Daoy (cell line): ENCODE results near the gene F2RL2. TPM values are rescaled to one million over a fixed set of nuclear protein-coding genes. Genes with fewer than 3 reads are reported as not detected.

Experiments
- DNase-seq: peaks from one replicate; pipeline ENCODE4 v3.0.0-alpha.2; 2015; ENCODE audit warnings: low read depth
- total RNA-seq: library from RNA; depleted of rRNA; stranded (reverse); fragments of >200 nt; shearing (Covaris generic); gene quantifications from 2 replicates; pipeline ENCODE4 v1.2.3, GENCODE V29; 2014; rRNA removed

The F2RL2 gene
- total RNA-seq, 1 experiment from 2014 or later, result 1.5 TPM

DNA sequence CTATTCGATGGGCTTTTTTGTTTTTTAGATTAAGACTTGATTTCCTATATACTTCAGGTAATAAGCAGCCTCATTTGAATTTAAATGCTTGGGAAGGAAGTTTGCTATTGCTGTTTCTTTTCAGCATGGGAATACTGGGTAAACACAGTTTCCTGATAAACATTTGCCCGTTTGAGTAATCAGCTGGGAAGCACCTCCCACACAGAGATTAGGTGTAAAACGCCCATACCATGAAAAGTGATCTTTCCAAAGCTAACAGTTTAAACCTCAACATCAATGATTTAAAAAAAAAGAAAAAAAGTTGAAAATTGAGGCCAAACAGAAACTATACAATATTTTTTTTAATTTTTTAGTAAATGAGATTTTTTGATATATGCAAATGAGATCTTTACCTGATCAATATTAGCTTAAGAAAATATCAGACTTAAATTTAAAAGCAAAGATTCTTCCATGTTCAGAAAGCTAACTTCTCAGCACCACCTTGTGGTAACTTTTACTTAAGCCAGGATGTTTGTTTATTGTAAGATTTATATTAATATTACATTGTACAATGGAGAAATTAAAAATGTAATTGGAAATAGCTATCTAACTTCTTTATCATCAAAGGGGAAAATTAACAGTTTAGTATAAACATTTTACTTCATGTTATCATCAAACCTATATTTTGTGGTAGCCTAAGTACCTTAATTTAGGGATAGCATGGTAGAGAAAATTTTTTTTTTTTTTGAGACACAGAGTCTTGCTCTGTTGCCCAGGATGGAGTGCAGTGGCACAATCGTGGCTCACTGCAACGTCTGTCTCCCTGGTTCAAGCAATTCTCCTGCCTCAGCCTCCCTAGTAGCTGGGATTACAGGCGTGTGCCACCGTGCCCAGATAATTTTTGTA, 39.8 kb downstream of the F2RL2 start:
- DNase-seq, result no peak

DNA sequence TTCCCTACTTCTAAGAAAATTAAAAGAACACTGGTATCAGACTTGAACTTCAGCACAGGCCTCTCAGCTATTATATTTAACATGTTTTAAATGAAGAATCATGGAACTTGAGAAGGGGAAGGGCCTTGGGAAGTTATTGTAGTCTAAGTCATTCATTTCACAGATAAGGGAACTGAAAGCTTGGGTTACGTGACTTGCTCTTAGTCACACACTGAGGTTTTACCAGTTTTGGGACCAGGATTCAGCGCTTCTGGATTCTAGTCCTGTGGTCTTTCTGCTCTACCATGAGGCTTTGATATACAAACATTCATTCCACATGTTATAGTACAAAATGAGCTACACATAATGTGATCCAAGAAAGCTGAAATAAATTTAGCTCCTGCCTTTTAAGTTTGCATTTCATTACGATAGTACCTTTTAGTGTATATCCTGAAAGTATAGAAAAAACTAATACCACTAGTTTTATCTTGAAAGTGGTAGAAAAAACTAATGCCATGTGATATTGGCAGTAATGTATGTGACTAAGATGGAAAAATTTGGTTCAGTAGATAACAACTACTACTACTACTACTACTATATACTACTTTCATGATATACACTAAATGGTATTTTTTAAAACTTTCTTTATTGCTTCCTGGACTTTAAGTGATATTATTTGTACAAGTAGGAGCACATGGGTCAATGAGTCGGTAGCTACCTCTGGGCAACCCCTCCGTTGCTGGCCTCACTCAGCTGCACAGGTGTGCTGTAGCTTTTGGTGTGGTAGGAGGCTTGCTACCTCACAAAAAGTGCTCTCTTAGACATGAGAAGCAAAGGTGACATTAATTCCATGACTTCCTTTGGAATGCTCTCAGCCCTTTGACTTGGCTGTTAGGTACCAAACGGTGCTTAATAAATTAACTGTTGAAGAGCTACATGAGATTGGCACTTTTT, 40.7 kb downstream of the F2RL2 start:
- peak; percentile 83 for DNase-seq

DNA sequence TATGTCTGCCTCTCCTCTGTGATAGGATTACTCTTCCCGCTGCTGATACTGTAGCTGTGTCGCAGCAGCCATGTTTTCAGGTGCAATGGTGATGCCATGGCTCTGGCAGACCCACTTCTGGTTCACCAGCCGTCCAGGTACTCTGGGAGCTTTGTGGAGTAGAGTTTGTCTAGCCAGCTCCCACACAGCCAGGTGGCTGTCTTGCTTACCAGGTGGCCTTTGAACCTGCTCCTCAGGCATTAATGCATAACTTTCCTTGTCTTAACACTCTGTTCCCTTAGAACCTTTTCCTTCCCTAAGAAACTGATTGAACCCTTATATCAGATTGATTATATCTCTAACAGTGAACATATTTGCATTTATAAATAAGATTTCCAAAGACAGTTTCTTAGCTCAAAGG, 42.2 kb downstream of the F2RL2 start:
- DNase-seq, result no peak

DNA sequence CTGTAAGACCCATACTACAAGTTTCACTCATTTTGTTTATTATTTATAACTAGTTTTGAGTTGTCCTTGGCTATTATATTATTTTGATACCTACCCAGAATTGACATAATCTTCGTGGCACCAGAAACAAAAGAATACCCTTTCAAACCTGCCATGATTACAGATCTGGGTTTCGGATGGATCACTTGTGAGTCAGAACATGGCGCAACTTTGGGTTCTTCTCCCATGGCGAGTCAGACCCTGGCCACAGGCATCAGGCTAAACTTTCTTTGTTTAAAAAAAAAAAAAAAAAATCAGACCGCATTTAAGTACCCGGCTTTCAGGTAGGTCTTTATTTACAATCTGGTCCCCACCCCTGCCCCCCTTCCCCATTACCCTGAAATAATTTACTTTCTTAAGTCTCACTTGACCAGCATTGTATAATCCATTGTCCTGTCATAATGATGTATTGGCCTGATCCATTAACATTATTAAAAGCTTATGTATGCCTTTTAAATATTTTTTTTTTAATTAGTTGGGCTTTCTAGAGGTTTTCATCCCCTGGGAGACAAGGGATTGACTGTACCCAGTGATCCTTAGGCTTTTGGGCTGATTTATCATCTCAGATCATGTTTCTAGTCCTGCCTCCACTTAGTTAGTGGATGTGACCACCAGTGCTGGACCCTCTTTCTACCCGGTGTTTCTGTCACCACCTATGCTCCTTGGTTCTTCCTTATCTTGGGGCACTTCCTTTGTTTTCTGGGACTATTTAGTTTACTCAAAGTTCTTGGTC, 43.9 kb downstream of the F2RL2 start:
- DNase-seq, result peak; percentile 59

DNA sequence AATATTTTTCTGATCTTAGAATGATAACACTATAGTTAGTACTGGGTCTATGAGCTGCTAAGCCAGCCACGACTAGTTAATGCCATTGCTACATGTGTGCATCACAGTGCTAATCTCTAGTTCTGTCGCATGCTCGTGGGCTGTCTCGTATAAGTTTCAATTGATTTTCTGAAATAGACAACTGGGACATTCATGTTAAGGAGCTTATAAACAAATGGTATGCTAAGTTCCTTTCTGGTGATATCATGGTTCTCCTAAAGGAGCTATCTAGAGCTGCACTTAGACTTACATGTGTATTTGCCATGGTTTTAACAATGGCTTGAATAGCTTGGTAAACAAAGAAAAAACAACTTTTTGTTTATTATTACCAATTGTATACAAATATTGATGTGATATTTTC, 46.2 kb downstream of the F2RL2 start:
- no peak for DNase-seq

DNA sequence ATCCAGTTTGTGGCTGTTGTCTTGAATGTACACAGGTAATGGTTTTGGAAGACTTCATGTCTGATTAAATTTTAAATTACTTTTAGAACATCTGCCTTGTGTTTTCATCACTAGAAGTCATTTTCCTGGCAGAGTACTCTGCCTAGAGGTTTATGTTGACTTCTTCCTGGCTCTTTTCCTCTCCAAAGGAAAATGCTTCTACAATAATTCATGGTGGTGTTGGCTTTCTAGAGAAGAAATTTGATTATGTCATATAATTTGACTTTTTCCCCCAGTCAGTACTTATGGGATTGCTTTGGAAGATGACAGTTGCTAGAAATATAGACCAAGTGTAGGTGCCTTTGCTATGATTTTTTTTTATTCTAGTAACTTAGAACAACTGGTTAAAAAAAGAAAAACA, 46.8 kb downstream of the F2RL2 start:
- DNase-seq, result no peak

DNA sequence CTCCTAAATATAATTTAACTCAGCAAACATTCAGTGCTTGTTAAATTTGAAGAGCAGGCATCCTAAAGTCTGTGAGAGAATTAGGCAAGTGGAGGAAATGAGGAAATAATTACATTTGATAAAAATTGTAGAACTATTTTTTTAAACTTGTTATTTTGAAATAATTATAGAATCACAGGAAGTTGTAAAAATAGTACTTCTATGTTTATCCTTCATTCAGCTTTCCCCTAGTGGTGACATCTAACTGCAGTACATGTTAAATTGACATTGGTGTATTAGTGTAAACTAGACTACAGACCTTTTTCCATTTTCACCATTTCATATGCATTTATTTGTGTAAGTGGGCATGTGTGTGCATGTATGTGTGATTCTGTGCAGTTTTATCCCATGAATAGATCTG, 51.6 kb downstream of the F2RL2 start:
- DNase-seq, result no peak

DNA sequence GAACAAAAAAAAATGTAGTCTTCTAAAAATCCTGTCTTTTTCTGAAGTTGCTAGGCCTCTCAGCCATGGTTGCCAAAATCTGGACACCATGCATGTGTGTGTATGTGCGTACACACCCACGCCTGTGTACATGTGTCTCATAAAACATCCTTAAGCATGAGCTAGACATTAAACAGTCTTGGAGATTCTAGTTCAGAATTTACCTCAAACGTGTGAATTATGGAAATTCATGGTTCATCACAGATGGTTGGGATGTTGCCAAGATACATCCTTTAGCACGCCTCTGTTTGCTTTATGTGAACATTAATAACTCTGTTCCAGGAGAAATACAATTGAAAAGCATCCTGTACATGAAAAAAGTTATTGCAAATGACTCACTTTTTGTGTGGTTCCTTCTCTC, 53.0 kb downstream of the F2RL2 start:
- no peak for DNase-seq

Other genes starting within 250 kb of the F2RL2 start
- 5.6 and 6.9 TPM in 2 replicates for gene IQGAP2, start 220.1 kb downstream of the F2RL2 start, total RNA-seq
- 27.1 and 28.4 TPM in 2 replicates for gene F2R, start 92.7 kb upstream of the F2RL2 start, total RNA-seq
- gene F2RL1, start 195.6 kb upstream of the F2RL2 start, total RNA-seq, result 154 and 185 TPM in 2 replicates
- 0.46 TPM in 1 of 2 replicates, not detected in the other for gene S100Z, start 226.6 kb upstream of the F2RL2 start, total RNA-seq